ENCODE data around the gene PTPRT.

- TF ChIP-seq CTCF (IDR thresholded peaks at IDR 0.05) (no peak), POLR2AphosphoS5 (IDR thresholded peaks at IDR 0.05; ENCODE audit: insufficient read depth in 1 of 2, low read depth in 1 of 2) (no peak), POLR2A (IDR thresholded peaks at IDR 0.05) (no peak)
Observed at GRCh38 chr20:43183536-43184070, 6.1 kb downstream of the PTPRT start.
